HEK293 (cell line): Measurements from ENCODE around the gene MICU2.

Experiments
- CTCF ChIA-PET: fragments of 350-600 bp; formaldehyde crosslinking; extraction: SDS; loops from one replicate; lab custom pipeline; 2021; ENCODE audit warnings: antibody characterized with exemption; lab: Yijun Ruan, JAX
- POLR2A ChIA-PET: fragments of 300-600 bp; formaldehyde crosslinking; extraction: SDS; loops from one replicate; lab custom pipeline; 2020; ENCODE audit warnings: antibody characterized with exemption, inconsistent platforms; lab: Yijun Ruan, JAX
- H3K27ac ChIP-seq: fragments of 200-500 bp; sonication (Bioruptor generic); 2 replicates; pipeline ENCODE4 v1.5.1; 2014; ENCODE audit warnings: low read depth, low read length, control low read depth, inconsistent platforms; ENCODE audit errors: extremely low read depth
- H3K36me3 ChIP-seq, 2 experiments: fragments of 200-500 bp in 1 of 2; sonication (Bioruptor generic) in 1 of 2; 1 replicate in 1 of 2; 2 replicates in 1 of 2; pipeline ENCODE4 v1.5.1; 2014 to 2017; ENCODE audit warnings: inconsistent platforms in 2 of 2, low read length in 2 of 2; ENCODE audit not compliant: control insufficient read depth in 2 of 2, insufficient read depth in 1 of 2
- H3K4me1 ChIP-seq: fragments of 200-500 bp; sonication (Bioruptor generic); 2 replicates; pipeline ENCODE4 v1.5.1; 2014; ENCODE audit warnings: mild to moderate bottlenecking, low read length, inconsistent platforms; ENCODE audit not compliant: control insufficient read depth, insufficient read depth
- H3K4me3 ChIP-seq: 2 replicates; pipeline ENCODE4 v1.5.1; 2011; ENCODE audit warnings: low read depth, mild to moderate bottlenecking, control low read depth, low read length, moderate library complexity
- H3K9me3 ChIP-seq: fragments of 200-500 bp; sonication (Bioruptor generic); 2 replicates; pipeline ENCODE4 v1.5.1; 2014; ENCODE audit warnings: low read depth, low read length, inconsistent platforms; ENCODE audit not compliant: control insufficient read depth, insufficient read depth
- FEZF1 ChIP-seq: fragments of 450-650 bp; formaldehyde crosslinking; IDR thresholded peaks from 2 replicates; pipeline ENCODE4 v1.5.1; 2016; ENCODE audit warnings: missing biosample characterization, missing genetic modification characterization
- PRDM4 ChIP-seq: fragments of 450-650 bp; formaldehyde crosslinking; IDR thresholded peaks from 2 replicates; pipeline ENCODE4 v1.5.1; 2017; ENCODE audit warnings: missing biosample characterization, missing genetic modification characterization
- SCRT2 ChIP-seq: fragments of 450-650 bp; formaldehyde crosslinking; IDR thresholded peaks from 2 replicates; pipeline ENCODE4 v1.5.1; 2016; ENCODE audit warnings: missing biosample characterization, missing genetic modification characterization
- SP3 ChIP-seq: fragments of 450-650 bp; formaldehyde crosslinking; IDR thresholded peaks from 2 replicates; pipeline ENCODE4 v1.5.1; 2016; ENCODE audit warnings: missing biosample characterization, missing genetic modification characterization
- TCF7L2 ChIP-seq: IDR thresholded peaks from 2 replicates; pipeline ENCODE4 v1.6.1; 2011; ENCODE audit warnings: low read depth, mild to moderate bottlenecking, inconsistent platforms, low read length, moderate library complexity, borderline replicate concordance
- ZBTB1 ChIP-seq: fragments of 450-650 bp; formaldehyde crosslinking; IDR thresholded peaks from 2 replicates; pipeline ENCODE4 v1.5.1; 2016; ENCODE audit warnings: missing biosample characterization, missing genetic modification characterization
- ZBTB21 ChIP-seq: fragments of 450-650 bp; formaldehyde crosslinking; IDR thresholded peaks from 2 replicates; pipeline ENCODE4 v1.5.1; 2017; ENCODE audit warnings: missing biosample characterization, missing genetic modification characterization
- ZBTB44 ChIP-seq: fragments of 450-650 bp; IDR thresholded peaks from 2 replicates; pipeline ENCODE4 v1.5.1; 2018; ENCODE audit warnings: missing biosample characterization, mild to moderate bottlenecking, missing genetic modification characterization
- ZBTB7A ChIP-seq: fragments of 450-650 bp; formaldehyde crosslinking; IDR thresholded peaks from 2 replicates; pipeline ENCODE4 v1.5.1; 2016; ENCODE audit warnings: low read depth, missing biosample characterization, missing genetic modification characterization
- ZFP37 ChIP-seq: fragments of 450-650 bp; formaldehyde crosslinking; IDR thresholded peaks from 2 replicates; pipeline ENCODE4 v1.5.1; 2016; ENCODE audit warnings: missing biosample characterization, missing genetic modification characterization
- ZFP41 ChIP-seq: fragments of 450-650 bp; formaldehyde crosslinking; IDR thresholded peaks from 2 replicates; pipeline ENCODE4 v1.5.1; 2016; ENCODE audit warnings: missing biosample characterization, missing genetic modification characterization, borderline replicate concordance
- ZNF112 ChIP-seq: fragments of 450-650 bp; formaldehyde crosslinking; IDR thresholded peaks from 2 replicates; pipeline ENCODE4 v1.5.0; 2017; ENCODE audit warnings: missing biosample characterization, missing genetic modification characterization
- ZNF148 ChIP-seq: fragments of 450-650 bp; formaldehyde crosslinking; IDR thresholded peaks from 2 replicates; pipeline ENCODE4 v1.5.0; 2017; ENCODE audit warnings: missing biosample characterization, missing genetic modification characterization, borderline replicate concordance
- ZNF18 ChIP-seq: fragments of 450-650 bp; formaldehyde crosslinking; IDR thresholded peaks from 2 replicates; pipeline ENCODE4 v1.5.1; 2016; ENCODE audit warnings: missing biosample characterization, missing genetic modification characterization
- ZNF214 ChIP-seq: fragments of 450-650 bp; formaldehyde crosslinking; IDR thresholded peaks from 2 replicates; pipeline ENCODE4 v1.5.1; 2017; ENCODE audit warnings: missing biosample characterization, mild to moderate bottlenecking, missing genetic modification characterization, borderline replicate concordance
- ZNF24 ChIP-seq: fragments of 450-650 bp; formaldehyde crosslinking; IDR thresholded peaks from 2 replicates; pipeline ENCODE4 v1.5.1; 2016; ENCODE audit warnings: missing biosample characterization, missing genetic modification characterization
- ZNF366 ChIP-seq: fragments of 450-650 bp; formaldehyde crosslinking; conservative IDR thresholded peaks from 2 replicates; pipeline ENCODE4 v1.5.1; 2016; ENCODE audit warnings: missing biosample characterization, missing genetic modification characterization
- ZNF423 ChIP-seq: fragments of 450-650 bp; formaldehyde crosslinking; IDR thresholded peaks from 2 replicates; pipeline ENCODE4 v1.5.1; 2016; ENCODE audit warnings: missing biosample characterization, missing genetic modification characterization
- ZNF514 ChIP-seq: fragments of 450-650 bp; formaldehyde crosslinking; IDR thresholded peaks from 2 replicates; pipeline ENCODE4 v1.5.1; 2016; ENCODE audit warnings: missing biosample characterization, missing genetic modification characterization
- ZNF555 ChIP-seq: fragments of 450-650 bp; formaldehyde crosslinking; conservative IDR thresholded peaks from 2 replicates; pipeline ENCODE4 v1.5.1; 2017; ENCODE audit warnings: missing biosample characterization, mild to moderate bottlenecking, missing genetic modification characterization, inconsistent platforms
- ZNF596 ChIP-seq: fragments of 450-650 bp; IDR thresholded peaks from 2 replicates; pipeline ENCODE4 v1.5.0; 2018; ENCODE audit warnings: missing biosample characterization, mild to moderate bottlenecking, missing genetic modification characterization, moderate library complexity
- ZNF654 ChIP-seq: fragments of 450-650 bp; formaldehyde crosslinking; IDR thresholded peaks from 2 replicates; pipeline ENCODE4 v1.5.1; 2016; ENCODE audit warnings: low read depth, missing biosample characterization, missing genetic modification characterization
- ZNF660 ChIP-seq: fragments of 450-650 bp; IDR thresholded peaks from 2 replicates; pipeline ENCODE4 v1.5.1; 2018; ENCODE audit warnings: missing biosample characterization, mild to moderate bottlenecking, missing genetic modification characterization
- ZNF747 ChIP-seq: fragments of 450-650 bp; formaldehyde crosslinking; IDR thresholded peaks from 2 replicates; pipeline ENCODE4 v1.5.1; 2016; ENCODE audit warnings: missing biosample characterization, missing genetic modification characterization
- ZNF785 ChIP-seq: fragments of 450-650 bp; formaldehyde crosslinking; IDR thresholded peaks from 2 replicates; pipeline ENCODE4 v1.5.1; 2016; ENCODE audit warnings: missing biosample characterization, missing genetic modification characterization
- ZNF792 ChIP-seq: fragments of 450-650 bp; formaldehyde crosslinking; IDR thresholded peaks from 2 replicates; pipeline ENCODE4 v1.5.1; 2016; ENCODE audit warnings: missing biosample characterization, missing genetic modification characterization
- ZSCAN23 ChIP-seq: fragments of 450-650 bp; formaldehyde crosslinking; IDR thresholded peaks from 2 replicates; pipeline ENCODE4 v1.5.1; 2016; ENCODE audit warnings: missing biosample characterization, missing genetic modification characterization
- ZSCAN5A ChIP-seq: fragments of 450-650 bp; formaldehyde crosslinking; IDR thresholded peaks from 2 replicates; pipeline ENCODE4 v1.5.1; 2016; ENCODE audit warnings: missing biosample characterization, missing genetic modification characterization

MICU2 gene

GRCh38 chr13:21638319-21639282 is 34.6 kb upstream of the MICU2 start:
- no peaks in the 10 kb centered on the region for H3K36me3 ChIP-seq
- H3K4me1 ChIP-seq, result 0 out of 2 replicates have a peak, but pooled peaks cover 2% of the 10 kb centered on the region
- ChIA-PET POLR2A (interaction anchor here (1.5 kb wide), 1 partner anchor 35 kb away, joined by 5 read pairs; the partner anchor contains the start of gene MICU2), CTCF (interaction anchor here (0.6 to 2.2 kb wide), 20 partner anchors 11 to 1120 kb away, joined by 3 to 9 read pairs (median 3); partner anchors contain the start of gene FGF9)
- no peak overlapping the region for H3K27ac ChIP-seq
- H3K9me3 ChIP-seq, result no peaks in the 10 kb centered on the region
- no peak overlapping the region for H3K4me3 ChIP-seq
- 0 out of 2 replicates have a peak, but pooled peaks have one; percentile 31 for TF ChIP-seq ZNF18
- 0 out of 2 replicates have a peak, but pooled peaks have one; percentile 34 for TF ChIP-seq ZNF660 (tag by site-specific recombination)
- TF ChIP-seq TCF7L2, result no peak
- no peak for TF ChIP-seq SP3 (tag by site-specific recombination)
- 0 out of 2 replicates have a peak, but pooled peaks have one; percentile 7 for TF ChIP-seq ZBTB44 (tag by site-specific recombination)
- TF ChIP-seq ZNF514 (tag by site-specific recombination), result no peak
- TF ChIP-seq ZNF24 (tag by site-specific recombination), result no peak
- no peak for TF ChIP-seq ZBTB7A (tag by site-specific recombination)
- no peak for TF ChIP-seq ZFP41 (tag by site-specific recombination)
- no peak for TF ChIP-seq ZNF112 (tag by site-specific recombination)
- 0 out of 2 replicates have a peak, but pooled peaks have one; percentile 13 for TF ChIP-seq ZBTB21
- TF ChIP-seq ZNF792 (tag by site-specific recombination), result no peak
- TF ChIP-seq ZNF555 (tag by site-specific recombination), result no peak
- TF ChIP-seq ZFP37 (tag by site-specific recombination), result no peak
- no peak for TF ChIP-seq FEZF1 (tag by site-specific recombination)
- no peak for TF ChIP-seq ZNF214 (tag by site-specific recombination)
- no peak for TF ChIP-seq ZNF785 (tag by site-specific recombination)
- no peak for TF ChIP-seq ZSCAN5A (tag by site-specific recombination)
- no peak for TF ChIP-seq ZNF747 (tag by site-specific recombination)
- TF ChIP-seq ZSCAN23 (tag by site-specific recombination), result no peak
- no peak for TF ChIP-seq ZNF148 (tag by site-specific recombination)
- TF ChIP-seq ZNF654 (tag by site-specific recombination), result peak; percentile 66
- no peak for TF ChIP-seq ZBTB1 (tag by site-specific recombination)
- no peak for TF ChIP-seq ZNF596 (tag by site-specific recombination)
- TF ChIP-seq SCRT2 (tag by site-specific recombination), result peak; percentile 74
- 0 out of 2 replicates have a peak, but pooled peaks have one; percentile 21 for TF ChIP-seq ZNF366 (tag by site-specific recombination)
- no peak for TF ChIP-seq ZNF423 (tag by site-specific recombination)
- TF ChIP-seq PRDM4 (tag by site-specific recombination), result peak; percentile 79
